IMR-90 (cell line): Measurements from ENCODE around the gene SLC17A9. TPM values are rescaled to one million over a fixed set of nuclear protein-coding genes. Genes with fewer than 3 reads are reported as not detected.

Experiments used
- ATAC-seq: fragments of 200-7000 bp; cut with Tn5 transposase; 2 replicates; pipeline ENCODE4 v1.9.1; 2020; ENCODE audit warnings: low read depth, mild to moderate bottlenecking, moderate library complexity
- BruUV-seq: library from RNA; stranded (reverse); fragments of 400-500 nt; replicated peaks from 2 replicates; lab custom pipeline; 2021; lab: Mats Ljungman, UMichigan
- CTCF ChIA-PET: fragments of 300-600 bp; formaldehyde crosslinking; extraction: SDS; loops from one replicate; lab custom pipeline; 2021; ENCODE audit warnings: antibody characterized with exemption; lab: Yijun Ruan, JAX
- POLR2A ChIA-PET: fragments of 300-600 bp; sonication (Branson Sonifier 250); formaldehyde crosslinking; loops from one replicate; lab custom pipeline; 2022; ENCODE audit warnings: antibody characterized with exemption; ENCODE audit not compliant: unreplicated experiment; lab: Charles Lee
- DNase-seq: peaks from one replicate; pipeline ENCODE4 v3.0.0; 2013
- H2AFZ ChIP-seq: replicated peaks from 2 replicates; pipeline ENCODE3; 2013; ENCODE audit warnings: low read length, mild to moderate bottlenecking; ENCODE audit not compliant: poor library complexity
- H2AK5ac ChIP-seq: 2 replicates; pipeline ENCODE4 v1.6.1; 2013; ENCODE audit warnings: low read depth, low read length, inconsistent platforms
- H2AK9ac ChIP-seq: replicated peaks from 2 replicates; pipeline ENCODE3; 2013; ENCODE audit warnings: mild to moderate bottlenecking, low read depth, low read length, moderate library complexity; ENCODE audit not compliant: poor library complexity
- H2BK120ac ChIP-seq: 2 replicates; pipeline ENCODE4 v1.6.1; 2013; ENCODE audit warnings: low read depth, low read length, inconsistent platforms
- H2BK15ac ChIP-seq: 3 replicates; pipeline ENCODE4 v1.6.1; 2013; ENCODE audit warnings: low read depth, low read length, inconsistent platforms
- H2BK20ac ChIP-seq: 2 replicates; pipeline ENCODE4 v1.6.1; 2013; ENCODE audit warnings: low read depth, mild to moderate bottlenecking, inconsistent platforms, low read length, moderate library complexity
- H2BK5ac ChIP-seq: 2 replicates; pipeline ENCODE4 v1.6.1; 2013; ENCODE audit warnings: mild to moderate bottlenecking, low read depth, low read length, inconsistent platforms; ENCODE audit not compliant: poor library complexity, severe bottlenecking
- H3K14ac ChIP-seq: replicated peaks from 2 replicates; pipeline ENCODE4 v1.6.1; 2013; ENCODE audit warnings: low read depth, low read length, inconsistent platforms
- H3K18ac ChIP-seq: 2 replicates; pipeline ENCODE4 v1.6.1; 2013; ENCODE audit warnings: low read depth, low read length, control low read depth
- H3K23ac ChIP-seq: 2 replicates; pipeline ENCODE4 v1.6.1; 2013; ENCODE audit warnings: low read depth, low read length, inconsistent platforms
- H3K27ac ChIP-seq: 2 replicates; pipeline ENCODE4 v1.5.1; 2013; ENCODE audit warnings: mild to moderate bottlenecking, control low read depth, low read length; ENCODE audit not compliant: insufficient read depth
- H3K27me3 ChIP-seq: 2 replicates; pipeline ENCODE4 v1.6.1; 2013; ENCODE audit warnings: low read length; ENCODE audit not compliant: control insufficient read depth, insufficient read depth
- H3K36me3 ChIP-seq: 2 replicates; pipeline ENCODE4 v1.6.1; 2013; ENCODE audit warnings: low read length, mixed read lengths; ENCODE audit not compliant: control insufficient read depth, insufficient read depth
- H3K4ac ChIP-seq: 2 replicates; pipeline ENCODE4 v1.6.1; 2013; ENCODE audit warnings: low read depth, low read length, inconsistent platforms
- H3K4me1 ChIP-seq: 2 replicates; pipeline ENCODE4 v1.6.1; 2013; ENCODE audit warnings: low read length, mixed read lengths; ENCODE audit not compliant: control insufficient read depth, insufficient read depth
- H3K4me2 ChIP-seq: 2 replicates; pipeline ENCODE4 v1.6.1; 2013; ENCODE audit warnings: low read depth, mild to moderate bottlenecking, control low read depth, low read length, moderate library complexity
- H3K4me3 ChIP-seq: 2 replicates; pipeline ENCODE4 v1.5.1; 2013; ENCODE audit warnings: low read depth, mild to moderate bottlenecking, control low read depth, low read length, moderate library complexity; ENCODE audit not compliant: insufficient read depth
- H3K56ac ChIP-seq: 2 replicates; pipeline ENCODE4 v1.6.1; 2013; ENCODE audit warnings: low read length, inconsistent platforms; ENCODE audit not compliant: insufficient read depth; ENCODE audit errors: extremely low read depth
- H3K79me1 ChIP-seq, 2 experiments: 2 replicates each; pipeline ENCODE4 v1.6.1; 2013; ENCODE audit warnings: low read length in 2 of 2, inconsistent platforms in 1 of 2, low read depth in 1 of 2
- H3K9ac ChIP-seq: 2 replicates; pipeline ENCODE4 v1.6.1; 2013; ENCODE audit warnings: low read depth, low read length, control low read depth
- H3K9me1 ChIP-seq: 2 replicates; pipeline ENCODE4 v1.6.1; 2013; ENCODE audit warnings: low read length, inconsistent platforms; ENCODE audit not compliant: insufficient read depth
- H3K9me3 ChIP-seq: 2 replicates; pipeline ENCODE4 v1.6.1; 2013; ENCODE audit warnings: low read length; ENCODE audit not compliant: control insufficient read depth, insufficient read depth
- H4K20me1 ChIP-seq: 2 replicates; pipeline ENCODE4 v1.6.1; 2013; ENCODE audit warnings: low read length, inconsistent platforms; ENCODE audit not compliant: insufficient read depth
- H4K5ac ChIP-seq: 2 replicates; pipeline ENCODE4 v1.6.1; 2013; ENCODE audit warnings: mild to moderate bottlenecking, low read depth, low read length, control low read depth
- H4K8ac ChIP-seq, 2 experiments: 2 replicates each; pipeline ENCODE4 v1.6.1; 2013; ENCODE audit warnings: low read depth in 2 of 2, low read length in 2 of 2, control low read depth in 1 of 2, inconsistent platforms in 1 of 2
- H4K91ac ChIP-seq: 2 replicates; pipeline ENCODE4 v1.6.1; 2013; ENCODE audit warnings: low read depth, low read length, inconsistent platforms; ENCODE audit not compliant: insufficient read depth
- BHLHE40 ChIP-seq: fragments of 150-350 bp; IDR thresholded peaks from 2 replicates; pipeline ENCODE4 v1.6.1; 2016; ENCODE audit warnings: mild to moderate bottlenecking, low read depth, low read length
- CEBPB ChIP-seq: IDR thresholded peaks from 2 replicates; pipeline ENCODE4 v1.6.1; 2012; ENCODE audit warnings: low read depth, low read length, improper control_type of control experiment
- CTCF ChIP-seq: conservative IDR thresholded peaks from 2 replicates; pipeline ENCODE4 v1.5.1; 2012; ENCODE audit warnings: mild to moderate bottlenecking, low read depth, low read length, improper control_type of control experiment
- FOS ChIP-seq: fragments of 150-350 bp; IDR thresholded peaks from 2 replicates; pipeline ENCODE4 v1.6.1; 2016; ENCODE audit warnings: low read depth, low read length
- MAFK ChIP-seq: IDR thresholded peaks from 2 replicates; pipeline ENCODE4 v1.6.1; 2012; ENCODE audit warnings: low read depth, low read length, improper control_type of control experiment
- MXI1 ChIP-seq: IDR thresholded peaks from 2 replicates; pipeline ENCODE4 v1.6.1; 2012; ENCODE audit warnings: low read depth, mild to moderate bottlenecking, low read length, moderate library complexity, borderline replicate concordance
- SMC3 ChIP-seq: fragments of 150-350 bp; IDR thresholded peaks from 2 replicates; pipeline ENCODE4 v1.6.1; 2016; ENCODE audit warnings: low read depth, mild to moderate bottlenecking, antibody characterized with exemption, low read length, moderate library complexity
- WGBS, 2 experiments: methylation state at CpG; one replicate each; pipeline versions ENCODE4 v1.1.5 to v1.1.7; 2013; ENCODE audit warnings: missing lambda C conversion rate in 2 of 2; ENCODE audit not compliant: insufficient read length in 1 of 2; ENCODE audit errors: extremely low coverage in 2 of 2; 5-methylcytosine and 5-hydroxymethylcytosine counted together
- dilution Hi-C: fragments of 300-500 bp; cut with HindIII; formaldehyde crosslinking; loops from one replicate; pipeline ENCODE4 v1.14.3; 2018; ENCODE audit warnings: low sequenced_read_pairs; ENCODE audit not compliant: unreplicated experiment
- in situ Hi-C: fragments of 300-500 bp; cut with MboI; formaldehyde crosslinking; loops from 3 replicates; pipeline ENCODE4 v1.14.3; 2019; ENCODE audit warnings: low sequenced_read_pairs, inconsistent platforms, mixed read lengths
- intact Hi-C: fragments of 100-400 bp; cut with micrococcal nuclease; formaldehyde crosslinking; loops from 2 replicates; pipeline ENCODE4 v1.10.0; 2022
- polyA plus RNA-seq, 3 experiments: library from polyadenylated mRNA; depleted of rRNA; stranded (reverse); fragments of >200 nt; gene quantifications; 2 replicates each; pipeline ENCODE4 v1.2.3, GENCODE V29; 2012; ENCODE audit warnings: low replicate concordance in 1 of 3
- total RNA-seq: library from RNA; depleted of rRNA; stranded (reverse); fragments of >200 nt; gene quantifications from 2 replicates; pipeline ENCODE4 v1.2.3, GENCODE V29; 2012

Gene SLC17A9
- total and polyA plus RNA-seq, 2 of the 4 experiments (the other 2 are of a cell fraction), result 2.2 to 14.4 TPM

GRCh38 chr20:62928246-62928939, 24.1 kb upstream of the SLC17A9 start:
- no peak overlapping the region for H2BK5ac ChIP-seq
- dilution Hi-C loops, result no loop called here
- ATAC-seq (no peak), DNase-seq (no peak)
- H3K36me3 ChIP-seq, result no peaks in the 10 kb centered on the region; the same call in 1 of the 2 replicates
- no peak overlapping the region for H3K23ac ChIP-seq
- in situ Hi-C loops, result no loop called here
- H3K9ac ChIP-seq, result peak overlapping the region; percentile 83; the same call in 1 of the 2 replicates
- H3K27me3 ChIP-seq, result no peaks in the 10 kb centered on the region
- no TSS peak for BruUV-seq
- 55% methylated on average over 5 of the region's 14 CpGs; no CpG with 5 or more reads in 1 of the 2 experiments for WGBS, 2 experiments
- H3K9me3 ChIP-seq, result no peaks in the 10 kb centered on the region
- no peak overlapping the region for H2AK5ac ChIP-seq
- H2AFZ ChIP-seq, result no peak overlapping the region
- H3K79me1 ChIP-seq, result peaks cover 10 to 61% of the 10 kb centered on the region in 2 experiments
- H3K27ac ChIP-seq, result no peak overlapping the region
- no peak overlapping the region for H2BK20ac ChIP-seq
- TF ChIP-seq FOS (no peak), MAFK (no peak), SMC3 (no peak), MXI1 (no peak), BHLHE40 (no peak), CEBPB (no peak), CTCF (no peak)
- H3K4me1 ChIP-seq, result peaks cover 18% of the 10 kb centered on the region
- peak overlapping the region in 1 of 2 experiments; percentile 59; a peak in 1 of 4 replicates for H4K8ac ChIP-seq
- intact Hi-C loops, result no loop called here
- peaks cover 69% of the 10 kb centered on the region for H4K20me1 ChIP-seq
- ChIA-PET CTCF (no interaction called here), POLR2A (no interaction called here)
- H3K4ac ChIP-seq, result no peak overlapping the region
- no peak overlapping the region for H4K91ac ChIP-seq
- H3K9me1 ChIP-seq, result peaks cover 18% of the 10 kb centered on the region
- no peak overlapping the region for H2AK9ac ChIP-seq
- no peak overlapping the region for H2BK120ac ChIP-seq
- no peak overlapping the region for H3K56ac ChIP-seq
- peak overlapping the region; percentile 51; the same call in 1 of the 2 replicates for H3K4me3 ChIP-seq
- H4K5ac ChIP-seq, result no peak overlapping the region
- no peak overlapping the region for H3K18ac ChIP-seq
- peak overlapping the region; percentile 76 for H3K4me2 ChIP-seq
- H3K14ac ChIP-seq, result no peak overlapping the region; the same call in 1 of the 2 replicates
- H2BK15ac ChIP-seq, result no peak overlapping the region
